Lower leg skin (tissue), 3 donors: ENCODE measurements around the gene GALNT7.

ENCODE experiments used
- POLR2A ChIP-seq, 2 donors: fragments of 450-650 bp; IDR thresholded peaks; one replicate each; pipeline ENCODE4 v1.6.1; 2016 to 2017; ENCODE audit warnings: antibody characterized with exemption in 2 of 2, mild to moderate bottlenecking in 1 of 2, moderate library complexity in 1 of 2
- TF ChIP-seq, protein P1 (sequence below), 3 donors: fragments of 450-650 bp; IDR thresholded peaks; one replicate each; pipeline ENCODE4 v1.5.1; 2016; ENCODE audit warnings: antibody characterized with exemption in 3 of 3, mild to moderate bottlenecking in 3 of 3, moderate library complexity in 2 of 3

DNA sequence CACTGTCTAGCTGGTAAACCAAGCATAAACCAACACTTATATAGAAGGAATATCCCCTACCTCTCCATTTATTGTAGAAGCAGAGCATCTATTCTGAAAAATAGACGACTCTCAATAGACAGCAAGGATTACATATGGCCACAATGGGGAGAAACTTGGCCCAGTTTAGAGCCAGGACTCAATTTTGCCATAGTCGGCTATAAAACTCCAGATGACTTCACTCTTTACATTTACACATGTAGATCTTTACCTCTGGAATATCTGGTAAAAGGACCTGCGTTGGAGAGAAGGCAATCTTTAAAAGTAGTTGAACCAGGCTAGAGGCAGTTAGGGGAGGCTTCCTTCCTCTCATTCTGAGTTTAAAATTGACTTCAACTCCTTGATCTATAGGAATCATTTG lies 88.2 kb downstream of the GALNT7 start:
- TF ChIP-seq, protein P1, sequence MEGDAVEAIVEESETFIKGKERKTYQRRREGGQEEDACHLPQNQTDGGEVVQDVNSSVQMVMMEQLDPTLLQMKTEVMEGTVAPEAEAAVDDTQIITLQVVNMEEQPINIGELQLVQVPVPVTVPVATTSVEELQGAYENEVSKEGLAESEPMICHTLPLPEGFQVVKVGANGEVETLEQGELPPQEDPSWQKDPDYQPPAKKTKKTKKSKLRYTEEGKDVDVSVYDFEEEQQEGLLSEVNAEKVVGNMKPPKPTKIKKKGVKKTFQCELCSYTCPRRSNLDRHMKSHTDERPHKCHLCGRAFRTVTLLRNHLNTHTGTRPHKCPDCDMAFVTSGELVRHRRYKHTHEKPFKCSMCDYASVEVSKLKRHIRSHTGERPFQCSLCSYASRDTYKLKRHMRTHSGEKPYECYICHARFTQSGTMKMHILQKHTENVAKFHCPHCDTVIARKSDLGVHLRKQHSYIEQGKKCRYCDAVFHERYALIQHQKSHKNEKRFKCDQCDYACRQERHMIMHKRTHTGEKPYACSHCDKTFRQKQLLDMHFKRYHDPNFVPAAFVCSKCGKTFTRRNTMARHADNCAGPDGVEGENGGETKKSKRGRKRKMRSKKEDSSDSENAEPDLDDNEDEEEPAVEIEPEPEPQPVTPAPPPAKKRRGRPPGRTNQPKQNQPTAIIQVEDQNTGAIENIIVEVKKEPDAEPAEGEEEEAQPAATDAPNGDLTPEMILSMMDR (IDR thresholded peaks at IDR 0.05) = no peak
- TF ChIP-seq POLR2A (IDR thresholded peaks at IDR 0.05) = no peak
